ENCODE results near the gene ARL16. TPM values are rescaled to one million over a fixed set of nuclear protein-coding genes. Genes with fewer than 3 reads are reported as not detected.

Gene ARL16, protein sequence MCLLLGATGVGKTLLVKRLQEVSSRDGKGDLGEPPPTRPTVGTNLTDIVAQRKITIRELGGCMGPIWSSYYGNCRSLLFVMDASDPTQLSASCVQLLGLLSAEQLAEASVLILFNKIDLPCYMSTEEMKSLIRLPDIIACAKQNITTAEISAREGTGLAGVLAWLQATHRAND
- 10 to 100 TPM; 34.4 to 40.7 TPM for total RNA-seq

DNA sequence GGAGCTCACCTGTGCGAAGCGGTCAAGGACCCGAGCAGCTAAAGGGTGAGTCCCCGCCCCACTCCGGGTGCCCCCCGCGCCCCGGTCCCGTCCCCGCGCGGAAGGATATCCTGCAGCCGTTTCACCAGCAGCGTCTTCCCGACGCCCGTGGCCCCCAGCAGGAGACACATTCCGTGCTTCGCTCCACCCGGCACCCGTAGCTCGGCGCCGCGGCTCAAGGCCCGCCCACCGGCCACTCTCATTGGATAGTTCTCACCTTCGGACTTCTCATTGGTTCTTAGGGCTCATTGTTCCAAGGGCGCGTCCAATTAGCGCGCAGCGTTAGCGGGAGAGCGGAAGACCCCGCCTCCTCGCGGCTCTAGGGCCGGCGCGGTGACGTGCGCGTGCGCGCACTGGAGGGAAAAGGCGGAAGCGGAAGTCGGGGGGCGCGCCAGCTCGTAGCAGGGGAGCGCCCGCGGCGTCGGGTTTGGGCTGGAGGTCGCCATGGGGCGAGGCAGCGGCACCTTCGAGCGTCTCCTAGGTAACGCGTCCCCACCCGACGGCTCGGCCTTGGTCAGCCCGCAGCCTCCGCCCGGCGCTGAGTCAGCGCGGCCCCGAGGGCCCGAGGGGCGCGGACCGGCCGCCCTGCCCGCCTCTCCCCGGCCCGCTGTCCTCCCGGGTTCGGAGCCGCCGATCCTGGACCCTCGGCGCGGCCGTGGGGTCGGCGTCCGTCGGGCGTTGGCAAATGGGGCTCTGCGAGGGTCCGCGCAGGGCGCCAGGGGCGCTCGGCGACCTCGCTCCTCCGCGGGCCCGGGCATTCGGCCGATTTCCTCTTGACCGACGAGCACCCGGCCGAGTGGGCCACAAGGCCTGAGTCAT, at the start of gene ARL16, which contains the start of gene HGS:
ARL16 (minus strand) TSS at position 214 of the 858 bp plus-strand sequence; CDS start at position 170, 44 bp downstream.
HGS (plus strand) TSS at position 428 of the 858 bp plus-strand sequence; CDS start at position 484, 56 bp downstream.
- no peaks in the 10 kb centered on the region for H3K27me3 ChIP-seq (replicated peaks; ENCODE audit: insufficient read depth)
- H3K9me3 ChIP-seq: no peaks in the 10 kb centered on the region
- peaks cover 31% of the 10 kb centered on the region for H3K36me3 ChIP-seq
- H3K27ac ChIP-seq: peak within 1 kb of the TSS; percentile 73 to 84
- ATAC-seq (ENCODE audit: insufficient number of reproducible peaks, low FRiP score, low read depth) (peak; percentile 98), DNase-seq (ENCODE audit: low spot score) (peak; percentile 93)
- peaks cover 19 to 24% of the 10 kb centered on the region in 2 donors for H3K4me1 ChIP-seq (ENCODE audit: control insufficient read depth in 1 of 2, low read depth in 2 of 2)
- H3K4me3 ChIP-seq: peak within 1 kb of the TSS; percentile 93
- TF ChIP-seq, protein P1, sequence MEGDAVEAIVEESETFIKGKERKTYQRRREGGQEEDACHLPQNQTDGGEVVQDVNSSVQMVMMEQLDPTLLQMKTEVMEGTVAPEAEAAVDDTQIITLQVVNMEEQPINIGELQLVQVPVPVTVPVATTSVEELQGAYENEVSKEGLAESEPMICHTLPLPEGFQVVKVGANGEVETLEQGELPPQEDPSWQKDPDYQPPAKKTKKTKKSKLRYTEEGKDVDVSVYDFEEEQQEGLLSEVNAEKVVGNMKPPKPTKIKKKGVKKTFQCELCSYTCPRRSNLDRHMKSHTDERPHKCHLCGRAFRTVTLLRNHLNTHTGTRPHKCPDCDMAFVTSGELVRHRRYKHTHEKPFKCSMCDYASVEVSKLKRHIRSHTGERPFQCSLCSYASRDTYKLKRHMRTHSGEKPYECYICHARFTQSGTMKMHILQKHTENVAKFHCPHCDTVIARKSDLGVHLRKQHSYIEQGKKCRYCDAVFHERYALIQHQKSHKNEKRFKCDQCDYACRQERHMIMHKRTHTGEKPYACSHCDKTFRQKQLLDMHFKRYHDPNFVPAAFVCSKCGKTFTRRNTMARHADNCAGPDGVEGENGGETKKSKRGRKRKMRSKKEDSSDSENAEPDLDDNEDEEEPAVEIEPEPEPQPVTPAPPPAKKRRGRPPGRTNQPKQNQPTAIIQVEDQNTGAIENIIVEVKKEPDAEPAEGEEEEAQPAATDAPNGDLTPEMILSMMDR (IDR thresholded peaks at IDR 0.05): no peak

DNA sequence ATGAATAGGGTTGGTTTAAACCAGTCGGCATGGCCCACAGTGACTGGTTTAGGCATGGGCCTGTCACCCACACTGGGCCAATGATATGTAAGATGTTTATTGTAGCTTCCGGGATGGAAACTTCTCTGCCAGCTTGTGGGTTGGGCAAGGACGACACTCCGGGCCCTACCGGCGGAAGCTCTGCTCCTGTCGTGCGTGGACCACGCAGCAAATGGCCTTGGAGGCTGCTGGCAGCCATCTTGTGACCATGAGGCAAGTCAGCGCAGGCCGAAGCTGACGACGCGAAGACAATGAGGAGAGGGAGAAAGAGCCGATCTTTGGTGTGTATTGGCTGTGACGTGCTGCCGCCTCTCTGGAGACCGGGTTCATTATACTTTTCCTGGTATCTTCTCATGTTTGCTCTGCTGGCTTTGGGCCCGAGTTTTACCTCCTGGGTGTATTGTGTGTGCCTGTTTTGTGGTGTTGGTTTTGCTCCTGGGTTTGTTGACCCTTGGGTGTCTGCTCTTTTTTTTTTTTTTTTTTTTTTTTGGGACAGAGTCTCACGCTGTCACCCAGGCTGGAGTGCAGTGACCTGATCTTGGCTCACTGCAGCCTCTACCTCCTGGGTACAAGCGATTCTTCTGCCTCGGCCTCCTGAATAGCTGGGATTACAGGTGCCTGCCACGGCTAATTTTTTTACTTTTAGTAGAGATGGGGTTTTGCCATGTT, 43.9 kb upstream of the ARL16 start:
- no peak for ATAC-seq (ENCODE audit: insufficient number of reproducible peaks, low FRiP score, low read depth)
- Histone ChIP-seq H3K4me1 (ENCODE audit: control insufficient read depth in 1 of 2, low read depth in 2 of 2) (peaks cover 0 to 10% of the 10 kb centered on the region in 2 donors), H3K27me3 (replicated peaks; ENCODE audit: insufficient read depth) (no peaks in the 10 kb centered on the region), H3K4me3 (no peak overlapping the region), H3K9me3 (no peaks in the 10 kb centered on the region), H3K36me3 (no peaks in the 10 kb centered on the region), H3K27ac (no peak overlapping the region)
- DNase-seq (ENCODE audit: low spot score): no peak
- TF ChIP-seq, protein P1 (IDR thresholded peaks at IDR 0.05): no peak

DNA sequence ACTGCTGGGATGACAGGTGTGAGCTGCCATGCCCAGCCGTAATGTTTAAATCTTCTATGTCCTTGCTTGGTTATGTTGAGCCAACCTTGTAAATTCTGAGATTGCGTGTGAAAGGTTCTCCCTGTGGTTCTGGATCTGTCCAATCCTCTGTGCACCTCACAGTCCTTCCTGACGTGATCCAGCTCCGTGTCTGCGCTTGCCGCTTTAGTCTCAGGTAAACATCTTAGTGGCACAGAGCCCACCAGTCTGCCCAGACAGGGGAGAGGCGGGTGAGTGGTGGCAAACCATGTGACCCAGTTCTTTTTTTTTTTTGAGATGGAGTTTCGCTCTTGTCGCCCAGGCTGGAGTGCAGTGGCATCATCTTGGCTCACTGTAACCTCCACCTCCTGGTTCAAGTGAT, 42.4 kb upstream of the ARL16 start:
- peaks cover 0 to 10% of the 10 kb centered on the region in 2 donors for H3K4me1 ChIP-seq (ENCODE audit: control insufficient read depth in 1 of 2, low read depth in 2 of 2)
- no peaks in the 10 kb centered on the region for H3K27me3 ChIP-seq (replicated peaks; ENCODE audit: insufficient read depth)
- H3K4me3 ChIP-seq: no peak overlapping the region
- DNase-seq (ENCODE audit: low spot score) (no peak), ATAC-seq (ENCODE audit: insufficient number of reproducible peaks, low FRiP score, low read depth) (no peak)
- H3K36me3 ChIP-seq: no peaks in the 10 kb centered on the region
- H3K9me3 ChIP-seq: no peaks in the 10 kb centered on the region
- TF ChIP-seq, protein P1 (IDR thresholded peaks at IDR 0.05): no peak
- H3K27ac ChIP-seq: no peak overlapping the region

DNA sequence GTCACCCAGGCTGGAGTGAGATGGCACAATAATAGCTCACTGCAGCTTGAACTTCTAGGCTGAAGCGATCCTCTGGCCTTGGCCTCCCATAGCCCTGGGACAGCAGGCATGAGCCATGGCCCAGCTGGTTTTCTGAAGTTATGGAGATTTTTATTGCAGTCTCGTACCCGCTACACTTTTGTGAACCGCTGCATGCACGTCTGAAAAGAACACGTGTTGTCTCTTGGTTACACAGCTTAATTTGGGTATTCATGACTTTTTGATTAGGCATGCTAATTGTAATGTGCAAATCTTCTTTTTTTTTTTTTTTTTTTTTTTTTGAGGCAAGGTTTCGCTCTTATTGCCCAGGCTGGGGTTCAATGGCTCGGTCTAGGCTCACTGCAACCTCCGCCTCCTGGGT, 41.8 kb upstream of the ARL16 start:
- no peaks in the 10 kb centered on the region for H3K27me3 ChIP-seq (replicated peaks; ENCODE audit: insufficient read depth)
- TF ChIP-seq, protein P1 (IDR thresholded peaks at IDR 0.05): no peak
- DNase-seq (ENCODE audit: low spot score) (no peak), ATAC-seq (ENCODE audit: insufficient number of reproducible peaks, low FRiP score, low read depth) (no peak)
- H3K36me3 ChIP-seq: no peaks in the 10 kb centered on the region
- no peak overlapping the region for H3K27ac ChIP-seq
- H3K4me3 ChIP-seq: no peak overlapping the region
- no peaks in the 10 kb centered on the region for H3K9me3 ChIP-seq
- H3K4me1 ChIP-seq (ENCODE audit: control insufficient read depth in 1 of 2, low read depth in 2 of 2): peaks cover 0 to 10% of the 10 kb centered on the region in 2 donors

Measured in thoracic aorta (tissue), 2 donors.